HEK293T (cell line): Measurements from ENCODE around the gene TMEM42.

Source experiments
- ELF4 ChIP-seq: fragments of 450-650 bp; IDR thresholded peaks from 2 replicates; pipeline ENCODE4 v1.6.1; 2017; ENCODE audit warnings: antibody characterized with exemption
- FOXM1 ChIP-seq: fragments of 450-650 bp; IDR thresholded peaks from 2 replicates; pipeline ENCODE4 v1.6.1; 2017; ENCODE audit warnings: mild to moderate bottlenecking, borderline replicate concordance

DNA sequence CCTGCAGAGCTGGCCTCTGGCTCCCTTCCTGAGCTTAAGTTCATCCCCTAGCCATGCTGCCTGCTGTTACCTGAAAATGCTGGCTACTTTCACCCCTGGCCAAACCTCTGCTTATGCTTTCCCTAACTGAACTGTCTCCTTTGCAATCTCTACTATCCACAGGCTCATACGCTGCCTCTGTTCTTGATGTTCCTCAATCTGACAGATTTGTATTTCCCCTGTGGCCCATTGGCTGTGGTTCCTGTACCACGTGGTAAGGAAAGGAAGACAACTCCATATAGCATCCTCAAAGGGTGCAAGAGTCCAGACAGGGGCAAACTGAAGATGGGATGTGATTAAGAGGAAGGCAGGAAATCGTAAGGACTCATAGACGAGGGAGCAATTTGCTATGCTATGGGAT, 45.9 kb downstream of the TMEM42 start:
- TF ChIP-seq FOXM1 (no peak), ELF4 (no peak)
